Parathyroid adenoma (tissue), 2 donors: ENCODE data around the gene ASS1.

ENCODE experiments used
- H2AFZ ChIP-seq: fragments of 300-600 bp; sonication (generic); one replicate; pipeline ENCODE4 v1.7.0; 2017; ENCODE audit warnings: antibody characterized with exemption, mild to moderate bottlenecking
- H3K27ac ChIP-seq: fragments of 300-600 bp; sonication (generic); one replicate; pipeline ENCODE4 v1.7.0; 2017
- H3K27me3 ChIP-seq: fragments of 300-600 bp; sonication (generic); one replicate; pipeline ENCODE4 v1.7.0; 2017; ENCODE audit warnings: low read length; ENCODE audit not compliant: control insufficient read depth, insufficient read depth
- H3K36me3 ChIP-seq: fragments of 300-600 bp; sonication (generic); one replicate; pipeline ENCODE4 v1.7.0; 2017; ENCODE audit warnings: low read length; ENCODE audit not compliant: control insufficient read depth, insufficient read depth
- H3K4me1 ChIP-seq: fragments of 300-600 bp; sonication (generic); one replicate; pipeline ENCODE4 v1.7.0; 2017; ENCODE audit warnings: control low read depth
- H3K4me2 ChIP-seq: fragments of 300-600 bp; sonication (generic); one replicate; pipeline ENCODE4 v1.7.0; 2017; ENCODE audit warnings: low read length
- H3K4me3 ChIP-seq: fragments of 300-600 bp; sonication (generic); one replicate; pipeline ENCODE4 v1.7.0; 2017; ENCODE audit warnings: low read depth, low read length
- H3K79me2 ChIP-seq: fragments of 300-600 bp; sonication (generic); one replicate; pipeline ENCODE4 v1.7.0; 2017; ENCODE audit warnings: control low read depth
- H3K9ac ChIP-seq: fragments of 300-600 bp; sonication (generic); one replicate; pipeline ENCODE4 v1.7.0; 2017; ENCODE audit warnings: mild to moderate bottlenecking
- H3K9me3 ChIP-seq: fragments of 300-600 bp; sonication (generic); one replicate; pipeline ENCODE4 v1.7.0; 2017; ENCODE audit warnings: low read length; ENCODE audit not compliant: control insufficient read depth
- CTCF ChIP-seq: fragments of 300-600 bp; sonication (generic); IDR thresholded peaks from one replicate; pipeline ENCODE4 v1.7.0; 2017; ENCODE audit warnings: antibody characterized with exemption, mild to moderate bottlenecking
- donor health status: primary hyperparathyroidism.

Gene ASS1

GRCh38 chr9:130430734-130431535, 13.8 kb upstream of the ASS1 start:
- Histone ChIP-seq H3K4me3 (no peak overlapping the region), H2AFZ (no peak overlapping the region), H3K9ac (no peak overlapping the region), H3K4me2 (no peak overlapping the region), H3K36me3 (no peaks in the 10 kb centered on the region), H3K9me3 (no peaks in the 10 kb centered on the region), H3K79me2 (no peaks in the 10 kb centered on the region), H3K27ac (no peak overlapping the region), H3K4me1 (no peaks in the 10 kb centered on the region), H3K27me3 (no peaks in the 10 kb centered on the region)
- TF ChIP-seq CTCF, result no peak

GRCh38 chr9:130431536-130432303, 13.0 kb upstream of the ASS1 start:
- no peak overlapping the region for H3K9ac ChIP-seq
- no peaks in the 10 kb centered on the region for H3K4me1 ChIP-seq
- no peaks in the 10 kb centered on the region for H3K79me2 ChIP-seq
- H3K4me3 ChIP-seq, result no peak overlapping the region
- H3K4me2 ChIP-seq, result no peak overlapping the region
- no peaks in the 10 kb centered on the region for H3K9me3 ChIP-seq
- no peaks in the 10 kb centered on the region for H3K27me3 ChIP-seq
- no peak for TF ChIP-seq CTCF
- no peaks in the 10 kb centered on the region for H3K36me3 ChIP-seq
- no peak overlapping the region for H3K27ac ChIP-seq
- H2AFZ ChIP-seq, result no peak overlapping the region

- H3K27me3 ChIP-seq, result no peaks in the 10 kb centered on the region
- H3K4me3 ChIP-seq, result no peak overlapping the region
- no peaks in the 10 kb centered on the region for H3K9me3 ChIP-seq
- no peak overlapping the region for H3K4me2 ChIP-seq
- H3K36me3 ChIP-seq, result no peaks in the 10 kb centered on the region
- no peak overlapping the region for H2AFZ ChIP-seq
- no peak overlapping the region for H3K9ac ChIP-seq
- no peak overlapping the region for H3K27ac ChIP-seq
- H3K79me2 ChIP-seq, result no peaks in the 10 kb centered on the region
- no peaks in the 10 kb centered on the region for H3K4me1 ChIP-seq
- TF ChIP-seq CTCF, result no peak
Measured at GRCh38 chr9:130432362-130432761, 12.4 kb upstream of the ASS1 start.

- no peaks in the 10 kb centered on the region for H3K27me3 ChIP-seq
- H3K9ac ChIP-seq, result no peak overlapping the region
- H3K4me1 ChIP-seq, result no peaks in the 10 kb centered on the region
- H3K27ac ChIP-seq, result no peak overlapping the region
- H3K9me3 ChIP-seq, result no peaks in the 10 kb centered on the region
- no peaks in the 10 kb centered on the region for H3K36me3 ChIP-seq
- H2AFZ ChIP-seq, result no peak overlapping the region
- no peaks in the 10 kb centered on the region for H3K79me2 ChIP-seq
- H3K4me3 ChIP-seq, result no peak overlapping the region
- no peak for TF ChIP-seq CTCF
- peak overlapping the region; percentile 67 for H3K4me2 ChIP-seq
Measured at GRCh38 chr9:130432796-130433167, 12.0 kb upstream of the ASS1 start.
